ENCODE results near the gene RNF113B.

RNF113B gene

DNA sequence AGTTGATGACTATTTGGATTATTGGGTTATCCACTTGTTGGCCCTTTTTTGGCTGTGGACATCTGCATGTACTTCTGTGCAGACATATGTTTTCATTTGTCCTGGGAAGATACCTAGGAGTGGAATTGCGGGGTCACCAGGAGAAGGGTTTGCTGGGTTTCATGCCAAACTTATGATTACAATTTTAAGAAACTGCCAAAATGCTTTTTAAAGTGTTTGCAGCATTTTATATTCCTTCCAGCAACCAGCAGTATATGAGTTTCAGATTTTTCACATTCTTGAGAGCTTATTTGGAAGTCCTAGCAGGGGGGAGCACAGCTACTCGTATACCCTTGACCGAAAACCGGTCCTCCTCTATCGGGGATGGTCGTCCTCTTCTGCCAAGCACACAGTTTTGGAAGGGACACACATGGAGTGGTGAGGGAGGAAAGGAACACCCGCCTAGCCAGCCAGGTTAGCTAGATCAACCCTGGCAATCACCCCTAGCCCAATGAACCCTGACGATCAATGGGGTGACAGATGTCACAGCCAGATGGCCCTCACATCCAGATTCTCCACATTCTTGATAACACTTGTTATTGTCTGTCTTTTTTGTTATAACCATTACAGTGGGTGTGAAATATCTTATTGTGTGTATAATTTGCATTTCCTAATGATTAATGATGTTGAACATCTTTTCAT, 26.7 kb upstream of the RNF113B start:
- no peak for DNase-seq

GRCh38 chr13:98201984-98202383, 24.9 kb upstream of the RNF113B start:
- DNase-seq: no peak

- no peak for DNase-seq
Measured at GRCh38 chr13:98201189-98201588, 24.1 kb upstream of the RNF113B start.

DNA sequence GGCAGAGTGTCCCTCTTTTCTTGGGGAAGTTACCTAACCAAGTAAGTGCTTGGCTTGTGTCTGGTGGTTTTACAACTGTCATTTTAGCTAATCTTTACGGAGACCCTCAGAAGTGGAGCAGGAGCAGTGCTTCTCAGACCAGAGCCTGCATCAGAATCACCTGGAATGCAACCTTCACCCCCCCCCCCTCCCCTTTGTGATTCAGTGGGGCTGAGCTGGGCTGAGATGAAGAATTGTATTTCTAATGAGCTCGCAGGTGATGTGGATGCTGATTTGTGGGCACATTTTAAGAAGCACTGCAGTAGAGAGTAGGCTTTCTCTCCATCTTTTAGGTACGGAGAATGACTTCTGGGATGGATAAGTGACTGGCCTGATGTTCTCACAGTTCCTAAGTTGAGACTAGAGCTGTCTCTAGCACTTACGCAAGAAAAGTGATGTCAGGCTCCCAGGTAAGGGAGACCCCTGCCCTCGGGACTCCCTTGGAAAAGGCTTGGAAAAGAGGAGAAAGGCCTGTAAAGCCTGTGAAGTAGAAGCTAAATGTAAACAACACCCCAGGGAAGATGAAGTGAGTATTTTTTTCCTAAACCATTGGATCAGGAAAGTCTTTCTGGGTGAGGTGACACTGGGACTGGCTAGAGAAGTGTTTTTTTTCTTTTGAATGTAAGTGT, 23.3 kb upstream of the RNF113B start:
- DNase-seq: no peak

GRCh38 chr13:98199480-98199879, 22.4 kb upstream of the RNF113B start:
- no peak for DNase-seq

- DNase-seq: no peak
Measured at GRCh38 chr13:98198683-98199082, 21.6 kb upstream of the RNF113B start.

- DNase-seq: no peak
Measured at GRCh38 chr13:98195054-98195791, 18.2 kb upstream of the RNF113B start.

DNA sequence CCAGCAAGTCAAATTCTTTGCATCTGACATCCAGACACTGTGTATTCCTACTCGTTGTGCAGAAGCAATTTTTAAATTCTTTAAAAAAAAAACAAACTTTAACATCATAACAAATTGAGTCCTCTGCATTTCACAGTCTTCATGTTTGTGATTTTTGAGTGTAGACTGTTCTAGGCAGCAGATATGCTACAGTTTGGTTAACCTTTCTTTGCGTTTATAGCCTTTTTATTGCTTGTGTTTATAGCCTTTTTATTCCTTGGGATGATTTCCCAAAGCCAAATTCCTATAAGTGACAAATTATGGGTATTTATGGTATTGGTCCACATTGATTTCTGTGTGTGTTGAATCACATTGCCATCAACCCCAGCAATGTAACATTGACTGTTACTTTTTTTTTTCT, 14.9 kb upstream of the RNF113B start:
- DNase-seq: no peak

GRCh38 chr13:98190889-98191444, 13.9 kb upstream of the RNF113B start:
- DNase-seq: no peak

- no peak for DNase-seq
Measured at GRCh38 chr13:98189841-98190505, 12.9 kb upstream of the RNF113B start.

DNA sequence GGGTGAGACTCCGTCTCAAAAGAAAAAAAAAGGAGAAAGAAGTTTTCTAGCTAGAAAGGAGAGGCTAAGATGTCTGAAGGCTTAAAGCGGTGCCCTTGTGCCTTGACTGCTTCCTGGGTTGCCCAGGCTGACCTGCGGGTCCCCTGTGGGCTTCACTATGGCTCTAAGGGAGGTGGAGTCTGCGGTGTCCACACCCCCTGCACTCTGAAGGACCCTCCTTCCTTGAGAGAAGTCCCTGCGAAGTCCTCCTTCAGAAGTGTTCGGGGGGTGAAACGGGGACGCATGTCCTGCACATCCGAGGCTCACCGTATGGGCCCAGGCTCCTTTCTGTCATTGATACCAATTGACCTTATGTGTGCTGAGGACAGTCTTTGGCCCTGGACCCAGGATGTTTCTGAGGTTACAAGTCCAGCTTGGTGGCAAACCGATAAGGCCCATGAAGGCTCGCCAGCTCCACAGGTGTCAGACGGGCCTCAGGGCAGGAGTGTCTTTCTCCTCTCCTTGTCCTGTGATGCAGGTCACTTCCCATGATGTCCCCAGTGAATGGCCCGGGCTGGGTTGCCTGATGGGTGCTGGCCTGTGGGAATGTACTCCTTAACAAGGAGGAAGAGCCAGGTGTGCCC, 11.6 kb upstream of the RNF113B start:
- DNase-seq: no peak

DNA sequence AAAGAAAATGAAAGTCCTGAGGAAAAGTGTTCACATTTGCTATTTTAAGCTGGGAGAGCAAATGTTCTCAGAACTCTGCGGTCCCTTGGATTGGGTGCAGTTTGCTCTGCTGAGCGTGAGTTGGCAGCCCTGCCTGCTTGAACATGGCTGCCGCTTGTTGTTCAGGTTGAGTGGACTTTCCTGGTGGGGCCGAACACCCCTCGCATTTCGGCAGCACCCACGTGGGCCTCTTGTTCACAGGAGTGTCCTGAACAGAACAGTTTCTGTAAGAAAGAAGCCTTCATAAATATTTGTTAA, 10.8 kb upstream of the RNF113B start:
- DNase-seq: no peak

DNA sequence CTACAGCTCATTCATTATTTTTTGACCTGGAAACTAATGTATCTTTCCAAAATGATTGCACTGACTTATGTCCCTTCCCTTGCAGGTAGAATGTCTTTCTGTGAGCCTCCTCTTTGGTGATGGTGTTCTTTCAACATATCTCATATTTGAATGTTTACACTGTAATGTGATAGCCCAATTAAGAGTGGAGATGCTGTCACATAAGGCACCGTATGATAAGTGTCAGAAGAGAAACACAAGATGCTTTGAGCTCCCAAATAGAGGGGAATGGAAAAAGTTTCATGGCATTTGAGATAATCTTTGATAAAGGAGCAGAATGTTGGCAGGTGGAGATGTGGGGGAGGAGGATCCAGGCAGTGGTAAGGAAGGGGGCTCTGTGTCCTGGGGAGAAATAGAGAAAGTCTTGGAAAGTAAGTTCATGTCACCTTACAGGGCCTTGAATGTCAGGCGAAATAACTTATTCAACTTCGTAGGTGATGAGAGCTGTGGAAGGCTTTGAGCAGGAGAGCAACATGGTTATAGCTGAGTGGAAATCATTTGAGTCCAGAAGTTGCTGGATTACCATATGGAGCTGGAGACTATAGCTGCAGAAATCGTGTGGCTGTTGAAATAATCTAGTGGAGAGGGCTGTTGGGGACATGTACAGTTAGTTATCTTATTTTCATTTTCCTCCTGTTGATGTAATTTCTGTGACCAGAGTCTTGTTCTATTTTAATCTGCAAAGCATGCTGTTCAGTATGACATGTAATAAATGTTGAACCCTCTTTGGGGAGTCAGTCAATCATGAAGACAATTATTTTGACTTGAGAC, 10.3 kb upstream of the RNF113B start:
- DNase-seq: no peak

DNA sequence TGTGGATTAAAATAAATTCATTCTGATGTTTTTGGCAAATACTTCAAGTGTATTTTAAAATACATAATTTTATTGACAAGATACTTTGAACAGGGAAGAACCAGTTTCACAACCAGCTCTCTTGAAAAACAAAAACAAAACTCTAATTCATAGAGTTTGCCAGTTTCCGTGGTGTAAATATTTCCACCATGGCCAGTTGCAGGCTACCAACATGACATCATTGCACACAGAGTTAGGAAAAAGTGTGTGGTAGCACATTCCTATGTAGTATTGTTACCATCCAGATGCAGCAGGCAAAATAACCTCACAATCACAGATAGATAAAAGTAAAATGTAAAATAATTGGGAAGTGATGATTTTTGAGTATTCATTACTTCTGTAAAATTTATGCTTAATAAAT, 7.7 kb upstream of the RNF113B start:
- no peak for DNase-seq

DNA sequence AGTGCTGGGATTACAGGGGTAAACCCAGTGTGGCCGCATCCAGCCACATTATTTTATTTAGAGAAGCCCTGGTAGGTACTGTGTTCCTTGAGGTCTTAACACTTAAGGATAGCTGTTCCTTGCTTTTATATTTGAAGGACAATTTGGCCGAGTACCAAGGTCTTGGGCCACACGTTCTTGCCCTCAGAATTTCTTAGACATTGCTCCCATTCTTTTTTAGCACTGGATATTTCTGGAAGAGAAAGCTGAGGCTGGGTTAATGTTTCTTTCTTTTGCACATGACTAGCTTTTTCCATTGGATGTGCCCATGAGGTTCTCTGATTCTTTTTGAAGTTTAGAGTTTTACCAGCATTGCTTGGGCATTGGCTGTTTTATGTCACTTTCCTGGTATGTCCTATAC, 5.5 kb upstream of the RNF113B start:
- DNase-seq: no peak

GRCh38 chr13:98182153-98182552, 5.1 kb upstream of the RNF113B start:
- no peak for DNase-seq

GRCh38 chr13:98181111-98181815, 4.2 kb upstream of the RNF113B start:
- no peak for DNase-seq

- no peak for DNase-seq
Measured at GRCh38 chr13:98180092-98180491, 3.0 kb upstream of the RNF113B start.

GRCh38 chr13:98175823-98176222, 1.2 kb downstream of the RNF113B start:
- DNase-seq: no peak

DNA sequence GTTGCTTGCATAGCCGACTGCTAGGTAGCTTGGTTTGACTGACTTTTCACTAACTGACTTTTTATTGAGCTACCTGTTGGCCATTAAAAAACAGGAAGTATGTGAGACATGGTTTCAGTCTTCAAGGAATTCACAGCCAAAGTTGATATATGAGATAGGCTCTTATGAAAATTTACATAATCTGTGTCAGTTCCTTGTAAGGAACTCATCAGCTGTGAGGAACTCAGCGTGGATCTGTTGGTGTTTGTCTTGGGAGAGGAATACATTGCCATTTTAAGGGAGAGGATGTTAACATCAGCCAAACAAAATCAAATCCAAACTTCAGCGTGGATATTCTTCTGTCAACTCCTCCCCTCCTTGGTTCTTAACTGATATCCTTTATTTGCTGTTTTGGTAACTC, 2.0 kb downstream of the RNF113B start:
- DNase-seq: no peak

- DNase-seq: no peak
Measured at GRCh38 chr13:98174307-98174706, 2.8 kb downstream of the RNF113B start.
